H9 (cell line): Measurements from ENCODE around the gene ACOT8. TPM values are rescaled to one million over a fixed set of nuclear protein-coding genes. Genes with fewer than 3 reads are reported as not detected.

ENCODE experiments used
- DNase-seq: peaks from one replicate; pipeline ENCODE4 v3.0.0-alpha.2; 2017
- H2AFZ ChIP-seq: one replicate; pipeline ENCODE4 v1.6.1; 2013; ENCODE audit warnings: mild to moderate bottlenecking, low read length, control low read depth, moderate library complexity
- H2AK5ac ChIP-seq: 2 replicates; pipeline ENCODE4 v1.6.1; 2013; ENCODE audit warnings: low read length, control low read depth, mixed read lengths; ENCODE audit not compliant: insufficient read length
- H2BK120ac ChIP-seq: one replicate; pipeline ENCODE4 v1.6.1; 2013; ENCODE audit warnings: low read depth, mild to moderate bottlenecking, low read length, control low read depth, inconsistent platforms; ENCODE audit not compliant: poor library complexity, severe bottlenecking
- H2BK12ac ChIP-seq: 2 replicates; pipeline ENCODE4 v1.6.1; 2013; ENCODE audit warnings: low read length, control low read depth, mixed read lengths, low read depth; ENCODE audit not compliant: insufficient read length
- H2BK15ac ChIP-seq: 2 replicates; pipeline ENCODE4 v1.6.1; 2013; ENCODE audit warnings: low read depth, low read length, control low read depth
- H2BK20ac ChIP-seq: one replicate; pipeline ENCODE4 v1.6.1; 2013; ENCODE audit warnings: low read depth, mild to moderate bottlenecking, low read length, control low read depth, inconsistent platforms; ENCODE audit not compliant: poor library complexity, severe bottlenecking
- H2BK5ac ChIP-seq: 2 replicates; pipeline ENCODE4 v1.6.1; 2013; ENCODE audit warnings: low read length, control low read depth, mixed read lengths; ENCODE audit not compliant: insufficient read length
- H3K14ac ChIP-seq: 2 replicates; pipeline ENCODE4 v1.6.1; 2013; ENCODE audit warnings: low read length, control low read depth; ENCODE audit not compliant: insufficient read depth
- H3K18ac ChIP-seq: 2 replicates; pipeline ENCODE4 v1.6.1; 2013; ENCODE audit warnings: low read depth, mild to moderate bottlenecking, mixed read lengths, low read length, control low read depth; ENCODE audit not compliant: insufficient read length
- H3K23ac ChIP-seq: 2 replicates; pipeline ENCODE4 v1.6.1; 2013; ENCODE audit warnings: low read length, control low read depth, mixed read lengths, low read depth; ENCODE audit not compliant: insufficient read length
- H3K23me2 ChIP-seq: 2 replicates; pipeline ENCODE4 v1.6.1; 2013; ENCODE audit warnings: low read depth, mild to moderate bottlenecking, mixed read lengths, low read length, control low read depth; ENCODE audit not compliant: insufficient read length, poor library complexity, severe bottlenecking
- H3K27ac ChIP-seq: 2 replicates; pipeline ENCODE4 v1.5.1; 2013; ENCODE audit warnings: low read length, control low read depth, mixed read lengths, low read depth; ENCODE audit not compliant: insufficient read length
- H3K27me3 ChIP-seq: 2 replicates; pipeline ENCODE4 v1.6.1; 2013; ENCODE audit warnings: low read length, control low read depth, inconsistent platforms; ENCODE audit not compliant: insufficient read depth
- H3K4ac ChIP-seq: 2 replicates; pipeline ENCODE4 v1.6.1; 2013; ENCODE audit warnings: low read depth, mild to moderate bottlenecking, control low read depth, inconsistent platforms, low read length, moderate library complexity
- H3K4me1 ChIP-seq: 2 replicates; pipeline ENCODE4 v1.6.1; 2013; ENCODE audit warnings: low read length, control low read depth, inconsistent platforms; ENCODE audit not compliant: insufficient read depth
- H3K4me2 ChIP-seq: 2 replicates; pipeline ENCODE4 v1.6.1; 2013; ENCODE audit warnings: low read length, control low read depth, mixed read lengths; ENCODE audit not compliant: insufficient read length, insufficient read depth
- H3K56ac ChIP-seq: 2 replicates; pipeline ENCODE4 v1.6.1; 2013; ENCODE audit warnings: low read depth, mild to moderate bottlenecking, mixed read lengths, low read length, control low read depth; ENCODE audit not compliant: insufficient read length
- H3K79me1 ChIP-seq: 2 replicates; pipeline ENCODE4 v1.6.1; 2013; ENCODE audit warnings: low read depth, mild to moderate bottlenecking, moderate library complexity, low read length, control low read depth, inconsistent platforms; ENCODE audit not compliant: insufficient read depth, poor library complexity, severe bottlenecking
- H3K79me2 ChIP-seq: 2 replicates; pipeline ENCODE4 v1.6.1; 2013; ENCODE audit warnings: low read length, control low read depth, inconsistent platforms; ENCODE audit not compliant: insufficient read depth
- H3K9ac ChIP-seq: 2 replicates; pipeline ENCODE4 v1.6.1; 2013; ENCODE audit warnings: low read length, control low read depth, mixed read lengths; ENCODE audit not compliant: insufficient read length; ENCODE audit errors: extremely low read depth
- H3K9me3 ChIP-seq: one replicate; pipeline ENCODE4 v1.6.1; 2013; ENCODE audit warnings: low read depth, low read length, inconsistent platforms; ENCODE audit not compliant: control insufficient read depth
- H3T11ph ChIP-seq: one replicate; pipeline ENCODE4 v1.6.1; 2013; ENCODE audit warnings: mild to moderate bottlenecking, low read length, control low read depth, inconsistent platforms
- H4K20me1 ChIP-seq: one replicate; pipeline ENCODE4 v1.6.1; 2013; ENCODE audit not compliant: control insufficient read depth, insufficient read length, insufficient read depth
- H4K5ac ChIP-seq: 2 replicates; pipeline ENCODE4 v1.6.1; 2013; ENCODE audit warnings: low read depth, mild to moderate bottlenecking, mixed read lengths, low read length, control low read depth; ENCODE audit not compliant: insufficient read length
- H4K8ac ChIP-seq: replicated peaks from 2 replicates; pipeline ENCODE4 v1.6.1; 2013; ENCODE audit warnings: low read length, control low read depth, mixed read lengths, low read depth; ENCODE audit not compliant: insufficient read length
- H4K91ac ChIP-seq: 2 replicates; pipeline ENCODE4 v1.6.1; 2013; ENCODE audit warnings: low read depth, mild to moderate bottlenecking, moderate library complexity, mixed read lengths, low read length, control low read depth; ENCODE audit not compliant: insufficient read length
- H3K27ac Mint-ChIP-seq, 3 experiments: 2 replicates in 2 of 3; 3 replicates in 1 of 3; pipeline ENCODE4 v1.8.0; 2020 to 2021; ENCODE audit warnings: mixed read lengths in 3 of 3, mild to moderate bottlenecking in 1 of 3, moderate library complexity in 1 of 3
- H3K27me3 Mint-ChIP-seq: 2 replicates; pipeline ENCODE4 v1.8.0; 2021; ENCODE audit warnings: low read depth, mild to moderate bottlenecking, moderate library complexity, mixed read lengths
- H3K36me3 Mint-ChIP-seq, 3 experiments: 2 replicates in 2 of 3; 3 replicates in 1 of 3; pipeline ENCODE4 v1.8.0; 2020 to 2021; ENCODE audit warnings: low read depth in 3 of 3, mixed read lengths in 3 of 3; ENCODE audit not compliant: insufficient read depth in 1 of 3
- H3K4me1 Mint-ChIP-seq, 2 experiments: 2 replicates each; pipeline ENCODE4 v1.8.0; 2020; ENCODE audit warnings: mixed read lengths in 2 of 2
- H3K4me3 Mint-ChIP-seq, 2 experiments: 2 replicates in 1 of 2; 3 replicates in 1 of 2; pipeline ENCODE4 v1.8.0; 2020 to 2021; ENCODE audit warnings: mild to moderate bottlenecking in 2 of 2, mixed read lengths in 2 of 2, moderate library complexity in 1 of 2
- H3K9me3 Mint-ChIP-seq, 2 experiments: 2 replicates in 1 of 2; 3 replicates in 1 of 2; pipeline ENCODE4 v1.8.0; 2020; ENCODE audit warnings: mild to moderate bottlenecking in 2 of 2, mixed read lengths in 2 of 2, moderate library complexity in 1 of 2
- WGBS: extraction: QIAGEN DNeasy Blood & Tissue Kit; methylation state at CpG from one replicate; pipeline ENCODE4 v1.1.7; 2013; ENCODE audit warnings: missing lambda C conversion rate, low lambda C conversion rate, mixed read lengths; ENCODE audit not compliant: insufficient read length; ENCODE audit errors: extremely low coverage; 5-methylcytosine and 5-hydroxymethylcytosine counted together
- total RNA-seq: library from RNA; stranded (reverse); gene quantifications from 2 replicates; pipeline ENCODE4 v1.2.1, GENCODE V29; 2021
- TF ChIP-seq, protein P1 (sequence below): fragments of 200-600 bp; sonication (generic); conservative IDR thresholded peaks from 3 replicates; pipeline ENCODE4 v1.8.0; 2021; ENCODE audit warnings: antibody characterized with exemption, mild to moderate bottlenecking

ACOT8 gene
- total RNA-seq, 1 experiment from 2014 or later: 26.7 TPM

DNA sequence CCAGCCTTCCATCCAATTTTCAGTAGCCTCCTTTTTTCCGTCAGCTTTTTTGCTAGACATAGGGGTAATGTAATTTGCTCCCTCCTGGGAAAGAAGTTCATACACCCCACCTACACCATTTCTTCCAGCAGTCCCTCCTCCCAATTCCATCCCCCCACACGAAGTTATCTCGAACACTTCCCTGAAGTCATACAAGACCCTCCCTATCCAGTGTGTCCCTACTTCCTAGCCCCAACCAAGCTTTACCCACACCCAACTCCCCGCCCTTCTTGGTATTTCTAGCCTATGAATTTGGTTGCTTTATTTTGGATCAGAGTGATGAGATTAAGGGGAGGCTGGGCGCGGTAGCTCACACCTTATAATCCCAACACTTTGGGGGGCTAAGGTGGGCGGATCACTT, 43.7 kb downstream of the ACOT8 start:
- Histone ChIP-seq H4K91ac (no peak overlapping the region), H3K14ac (no peak overlapping the region), H2BK120ac (no peak overlapping the region), H4K20me1 (no peaks in the 10 kb centered on the region), H2AK5ac (no peak overlapping the region), H3K27me3 (no peaks in the 10 kb centered on the region), H3K9ac (peak overlapping the region; percentile 82), H3K79me1 (peaks cover 3% of the 10 kb centered on the region), H2BK5ac (no peak overlapping the region), H3T11ph (no peak overlapping the region), H2BK12ac (no peak overlapping the region), H2BK15ac (no peak overlapping the region), H3K23ac (no peak overlapping the region), H3K18ac (no peak overlapping the region), H3K27ac (no peak overlapping the region), H3K9me3 (no peaks in the 10 kb centered on the region), H4K8ac (no peak overlapping the region), H3K79me2 (peaks cover 10% of the 10 kb centered on the region; the same call in 1 of the 2 replicates), H2AFZ (no peak overlapping the region), H4K5ac (no peak overlapping the region), H3K4me2 (peak overlapping the region; percentile 71), H3K23me2 (peaks cover 7% of the 10 kb centered on the region), H3K4ac (no peak overlapping the region), H3K4me1 (no peaks in the 10 kb centered on the region), H2BK20ac (no peak overlapping the region), H3K56ac (no peak overlapping the region)
- Mint-ChIP-seq H3K4me1 (peaks cover 16 to 19% of the 10 kb centered on the region in 2 experiments), H3K36me3 (peaks cover 45 to 73% (median 66%) of the 10 kb centered on the region in 3 experiments), H3K9me3 (peaks cover 0 to 3% of the 10 kb centered on the region in 2 experiments; a peak in 2 of 5 replicates), H3K27ac (peak overlapping the region in 2 of 3 experiments; percentile 81 to 95; a peak in 4 of 7 replicates), H3K4me3 (peak overlapping the region; percentile 98 to 99), H3K27me3 (no peaks in the 10 kb centered on the region)
- TF ChIP-seq, protein P1, sequence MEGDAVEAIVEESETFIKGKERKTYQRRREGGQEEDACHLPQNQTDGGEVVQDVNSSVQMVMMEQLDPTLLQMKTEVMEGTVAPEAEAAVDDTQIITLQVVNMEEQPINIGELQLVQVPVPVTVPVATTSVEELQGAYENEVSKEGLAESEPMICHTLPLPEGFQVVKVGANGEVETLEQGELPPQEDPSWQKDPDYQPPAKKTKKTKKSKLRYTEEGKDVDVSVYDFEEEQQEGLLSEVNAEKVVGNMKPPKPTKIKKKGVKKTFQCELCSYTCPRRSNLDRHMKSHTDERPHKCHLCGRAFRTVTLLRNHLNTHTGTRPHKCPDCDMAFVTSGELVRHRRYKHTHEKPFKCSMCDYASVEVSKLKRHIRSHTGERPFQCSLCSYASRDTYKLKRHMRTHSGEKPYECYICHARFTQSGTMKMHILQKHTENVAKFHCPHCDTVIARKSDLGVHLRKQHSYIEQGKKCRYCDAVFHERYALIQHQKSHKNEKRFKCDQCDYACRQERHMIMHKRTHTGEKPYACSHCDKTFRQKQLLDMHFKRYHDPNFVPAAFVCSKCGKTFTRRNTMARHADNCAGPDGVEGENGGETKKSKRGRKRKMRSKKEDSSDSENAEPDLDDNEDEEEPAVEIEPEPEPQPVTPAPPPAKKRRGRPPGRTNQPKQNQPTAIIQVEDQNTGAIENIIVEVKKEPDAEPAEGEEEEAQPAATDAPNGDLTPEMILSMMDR: no peak
- WGBS: no CpG with 5 or more reads among the region's 7 CpGs
- DNase-seq: no peak
